GM15510 (cell line): ENCODE data around the gene OSBPL8.

Experiments used
- POLR2A ChIP-seq: IDR thresholded peaks from 3 replicates; pipeline ENCODE4 v1.6.1; 2011; ENCODE audit warnings: borderline replicate concordance; ENCODE audit not compliant: insufficient read length; ENCODE audit errors: extremely low read depth

Gene OSBPL8

GRCh38 chr12:76518699-76519098 is 40.9 kb downstream of the OSBPL8 start:
- no peak for TF ChIP-seq POLR2A

- no peak for TF ChIP-seq POLR2A
These were observed 44.3 kb downstream of the OSBPL8 start for GRCh38 chr12:76515271-76515670.

GRCh38 chr12:76508128-76508980 is 51.2 kb downstream of the OSBPL8 start:
- TF ChIP-seq POLR2A, result no peak

- no peak for TF ChIP-seq POLR2A
These were observed 53.4 kb downstream of the OSBPL8 start for GRCh38 chr12:76506149-76506548.

- TF ChIP-seq POLR2A, result no peak
These were observed 54.5 kb downstream of the OSBPL8 start for GRCh38 chr12:76505050-76505449.

GRCh38 chr12:76504606-76505005 is 55.0 kb downstream of the OSBPL8 start:
- TF ChIP-seq POLR2A, result no peak

- TF ChIP-seq POLR2A, result no peak
These were observed 55.6 kb downstream of the OSBPL8 start for GRCh38 chr12:76503957-76504356.

GRCh38 chr12:76501390-76501789 is 58.2 kb downstream of the OSBPL8 start:
- TF ChIP-seq POLR2A, result no peak

- no peak for TF ChIP-seq POLR2A
These were observed 64.0 kb downstream of the OSBPL8 start for GRCh38 chr12:76495556-76495955.

- no peak for TF ChIP-seq POLR2A
These were observed 68.3 kb downstream of the OSBPL8 start for GRCh38 chr12:76491292-76491691.

GRCh38 chr12:76490763-76491162 is 68.8 kb downstream of the OSBPL8 start:
- no peak for TF ChIP-seq POLR2A

- no peak for TF ChIP-seq POLR2A
These were observed 69.8 kb downstream of the OSBPL8 start for GRCh38 chr12:76489737-76490136.

GRCh38 chr12:76486011-76486410 is 73.6 kb downstream of the OSBPL8 start:
- no peak for TF ChIP-seq POLR2A

- no peak for TF ChIP-seq POLR2A
These were observed 78.8 kb downstream of the OSBPL8 start for GRCh38 chr12:76480796-76481195.

GRCh38 chr12:76478045-76478444 is 81.5 kb downstream of the OSBPL8 start:
- no peak for TF ChIP-seq POLR2A

GRCh38 chr12:76471579-76471978 is 88.0 kb downstream of the OSBPL8 start:
- TF ChIP-seq POLR2A, result no peak
